HG02938 (cell line): Measurements from ENCODE around the gene EIF2S2.
A peak's percentile ranks its signal among the peaks of the same experiment; 100 is the strongest.
"Not testable (repeated sequence)": the region's sequence is repeated elsewhere in the genome, so short reads cannot be mapped to it uniquely, and the experiment has no call there.

Experiments used
- ATAC-seq: cut with Tn5 transposase; IDR thresholded peaks from one replicate; pipeline ENCODE4 v1.9.1; 2021; ENCODE audit warnings: mild to moderate bottlenecking, moderate library complexity; ENCODE audit not compliant: unreplicated experiment

EIF2S2 gene

GRCh38 chr20:34111702-34112599, at the start of gene EIF2S2:
EIF2S2 (minus strand) TSS chr20:34112243; CDS start chr20:34112110, 133 bp downstream.
- ATAC-seq, result peak; percentile 89

- ATAC-seq, result not testable (repeated sequence)
These were observed 45.7 kb upstream of the EIF2S2 start for GRCh38 chr20:34157697-34158096.

DNA sequence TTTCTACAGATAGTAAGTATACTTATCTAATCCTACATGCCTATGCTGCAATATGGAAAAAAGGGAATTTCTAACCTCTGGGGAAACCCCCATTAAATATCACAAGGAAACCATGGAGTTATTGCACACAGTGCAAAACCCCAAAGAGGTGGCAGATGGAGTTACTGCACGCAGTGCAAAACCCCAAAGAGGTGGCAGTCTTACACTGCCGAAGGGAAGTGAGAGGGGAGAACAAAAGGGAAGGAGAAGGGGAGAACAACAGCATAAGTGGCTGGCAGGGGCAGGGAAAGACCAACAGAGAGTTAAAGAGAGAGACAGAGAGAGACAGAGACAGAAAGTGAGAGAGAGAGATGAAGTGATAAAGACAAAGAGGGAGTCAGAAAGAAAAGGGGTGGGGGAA, 43.8 kb upstream of the EIF2S2 start:
- no peak for ATAC-seq

- ATAC-seq, result not testable (repeated sequence)
These were observed 41.1 kb upstream of the EIF2S2 start for GRCh38 chr20:34153169-34153568.

GRCh38 chr20:34152073-34152472, 40.0 kb upstream of the EIF2S2 start:
- not testable (repeated sequence) for ATAC-seq

DNA sequence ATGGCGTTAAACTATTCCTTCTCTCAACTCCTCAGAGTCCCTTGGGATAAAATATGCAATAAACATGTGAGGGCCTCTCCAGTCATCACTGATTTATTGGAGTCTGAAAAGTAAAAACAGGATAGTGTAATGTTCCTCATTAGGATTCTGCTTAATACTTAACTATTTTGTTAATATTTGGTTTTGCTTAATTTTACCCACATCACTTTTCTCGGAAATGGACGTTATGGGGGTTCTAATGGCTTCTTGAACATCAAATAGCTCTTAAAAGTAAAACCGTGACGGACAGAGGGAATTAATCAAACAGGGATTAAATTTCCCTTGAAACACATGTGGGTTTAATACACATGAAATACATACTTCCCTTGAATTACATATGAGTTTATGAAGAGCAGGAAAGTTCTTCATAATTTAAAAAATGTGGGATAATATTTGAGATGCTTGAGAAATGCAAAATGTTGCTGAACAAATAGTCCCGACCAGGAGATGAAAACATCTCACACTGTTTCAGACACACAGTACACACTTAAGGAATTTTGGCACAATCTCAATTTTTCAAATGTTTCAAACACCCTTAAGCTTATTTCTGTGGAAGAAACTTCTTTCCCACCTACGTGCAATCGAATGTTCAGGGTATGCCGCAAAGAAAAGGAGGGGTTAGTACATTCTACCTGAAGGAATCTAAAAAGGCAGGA, 38.4 kb upstream of the EIF2S2 start:
- ATAC-seq, result no peak

- no peak for ATAC-seq
These were observed 33.3 kb upstream of the EIF2S2 start for GRCh38 chr20:34145280-34145819.

GRCh38 chr20:34143951-34144350, 31.9 kb upstream of the EIF2S2 start:
- ATAC-seq, result no peak

DNA sequence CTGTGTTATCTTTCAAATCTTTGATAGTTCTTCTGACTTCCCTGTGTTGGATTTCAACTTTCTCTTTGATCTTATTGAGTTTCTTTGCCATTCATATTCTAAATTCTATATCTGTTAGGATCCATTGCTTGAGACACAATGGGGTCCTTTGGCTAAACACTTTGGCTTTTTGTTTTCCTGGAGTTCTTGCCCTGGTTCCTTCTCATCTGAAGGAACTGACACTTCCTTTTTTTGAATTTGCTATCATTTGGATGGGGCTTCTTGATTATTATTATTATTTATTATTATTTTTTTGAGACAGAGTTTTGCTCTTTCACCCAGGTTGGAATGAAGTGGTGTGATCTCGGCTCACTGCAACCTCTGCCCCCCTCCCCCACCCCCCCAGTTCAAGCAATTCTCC, 30.1 kb upstream of the EIF2S2 start:
- ATAC-seq, result no peak

DNA sequence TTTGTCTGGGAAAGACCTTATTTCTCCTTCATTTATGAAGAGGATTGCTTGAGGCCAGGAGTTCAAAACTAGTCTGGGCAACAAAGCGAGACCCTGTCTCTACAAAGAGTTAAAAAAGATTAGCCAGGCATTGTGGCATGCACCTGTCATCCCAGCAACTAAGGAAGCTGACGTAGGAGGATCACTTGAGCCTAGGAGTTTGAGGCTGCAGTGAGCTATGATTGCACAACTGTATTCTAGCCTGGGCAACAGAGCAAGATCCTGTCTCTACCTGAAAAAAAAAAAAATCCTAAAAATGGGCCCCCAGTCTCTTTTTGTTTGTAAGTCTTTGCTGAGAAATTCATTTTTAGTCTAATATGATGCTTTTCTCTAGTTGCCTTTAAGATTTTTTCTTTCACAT, 29.2 kb upstream of the EIF2S2 start:
- no peak for ATAC-seq

- not testable (repeated sequence) for ATAC-seq
These were observed 23.7 kb upstream of the EIF2S2 start for GRCh38 chr20:34135525-34136275.

DNA sequence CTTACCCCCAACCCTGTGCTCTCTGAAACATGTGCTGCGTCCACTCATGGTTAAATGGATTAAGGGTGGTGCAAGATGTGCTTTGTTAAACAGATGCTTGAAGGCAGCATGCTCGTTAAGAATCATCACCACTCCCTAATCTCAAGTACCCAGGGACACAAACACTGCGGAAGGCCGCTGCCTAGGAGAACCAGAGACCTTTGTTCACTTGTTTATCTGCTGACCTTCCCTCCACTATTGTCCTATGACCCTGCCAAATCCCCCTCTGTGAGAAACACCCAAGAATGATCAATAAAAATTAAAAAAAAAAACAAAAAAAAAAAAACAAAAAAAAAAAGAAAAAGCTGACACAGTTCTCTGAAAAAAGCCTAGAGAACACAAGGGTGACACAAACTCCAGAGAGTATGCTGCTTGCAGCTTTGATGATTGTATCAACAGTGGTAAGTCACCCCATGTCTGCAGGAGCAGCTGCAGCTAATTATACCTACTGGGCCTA, 21.4 kb upstream of the EIF2S2 start:
- ATAC-seq, result not testable (repeated sequence)

DNA sequence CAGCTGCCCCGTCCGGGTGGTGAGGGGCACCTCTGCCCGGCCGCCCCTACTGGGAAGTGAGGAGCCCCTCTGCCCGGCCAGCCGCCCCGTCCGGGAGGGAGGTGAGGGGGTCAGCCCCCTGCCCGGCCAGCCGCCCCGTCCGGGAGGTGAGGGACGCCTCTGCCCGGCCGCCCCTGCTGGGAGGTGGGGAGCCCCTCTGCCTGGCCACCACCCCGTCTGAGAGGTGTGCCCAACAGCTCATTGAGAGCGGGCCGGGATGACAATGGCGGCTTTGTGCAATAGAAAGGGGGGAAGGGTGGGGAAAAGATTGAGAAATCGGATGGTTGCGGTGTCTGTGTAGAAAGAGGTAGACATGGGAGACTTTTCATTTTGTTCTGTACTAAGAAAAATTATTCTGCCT, 20.9 kb upstream of the EIF2S2 start:
- not testable (repeated sequence) for ATAC-seq

DNA sequence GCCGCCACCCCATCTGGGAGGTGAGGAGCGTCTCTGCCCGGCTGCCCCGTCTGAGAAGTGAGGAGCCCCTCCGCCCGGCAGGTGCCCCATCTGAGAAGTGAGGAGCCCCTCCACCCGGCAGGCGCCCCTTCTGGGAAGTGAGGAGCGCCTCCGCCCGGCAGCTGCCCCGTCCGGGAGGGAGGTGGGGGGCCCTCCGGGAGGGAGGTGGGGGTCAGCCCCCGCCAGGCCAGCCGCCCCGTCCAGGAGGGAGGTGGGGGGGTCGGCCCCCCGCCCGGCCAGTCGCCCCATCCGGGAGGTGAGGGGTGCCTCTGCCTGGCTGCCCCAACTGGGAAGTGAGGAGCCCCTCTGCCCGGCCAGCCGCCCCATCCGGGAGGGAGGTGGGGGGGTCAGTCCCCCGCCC, 20.4 kb upstream of the EIF2S2 start:
- not testable (repeated sequence) for ATAC-seq

- no peak for ATAC-seq
These were observed 19.4 kb upstream of the EIF2S2 start for GRCh38 chr20:34131491-34131890.

DNA sequence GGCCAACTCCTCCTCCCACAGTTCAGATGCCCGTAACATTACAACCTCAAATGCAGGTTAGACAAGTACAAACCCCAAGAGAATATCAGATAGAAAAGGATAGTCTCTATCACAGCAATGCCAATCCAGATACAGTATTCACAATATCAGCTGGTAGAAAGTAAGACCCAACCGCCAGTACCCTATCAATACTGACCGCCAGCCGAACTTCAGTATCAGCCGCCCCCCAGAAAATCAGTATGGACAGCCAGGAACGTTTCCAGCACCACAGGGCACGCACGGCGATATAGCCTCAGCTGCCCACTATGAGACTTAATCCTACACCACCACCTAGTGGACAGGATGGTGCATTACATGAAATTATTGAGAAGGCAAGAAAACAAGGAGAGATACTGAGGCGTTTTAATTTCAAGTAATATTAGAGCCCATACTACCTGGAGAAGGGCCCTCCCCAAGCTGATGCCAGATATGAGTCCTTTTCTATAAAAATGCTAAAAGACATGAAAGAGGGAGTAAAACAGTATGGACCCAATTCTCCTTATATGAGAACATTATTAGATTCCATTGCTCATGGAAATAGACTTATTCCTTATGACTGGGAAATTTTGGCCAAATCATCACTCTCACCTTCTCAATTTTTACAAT, 17.6 kb upstream of the EIF2S2 start:
- ATAC-seq, result no peak

GRCh38 chr20:34127792-34128191, 15.7 kb upstream of the EIF2S2 start:
- ATAC-seq, result no peak

DNA sequence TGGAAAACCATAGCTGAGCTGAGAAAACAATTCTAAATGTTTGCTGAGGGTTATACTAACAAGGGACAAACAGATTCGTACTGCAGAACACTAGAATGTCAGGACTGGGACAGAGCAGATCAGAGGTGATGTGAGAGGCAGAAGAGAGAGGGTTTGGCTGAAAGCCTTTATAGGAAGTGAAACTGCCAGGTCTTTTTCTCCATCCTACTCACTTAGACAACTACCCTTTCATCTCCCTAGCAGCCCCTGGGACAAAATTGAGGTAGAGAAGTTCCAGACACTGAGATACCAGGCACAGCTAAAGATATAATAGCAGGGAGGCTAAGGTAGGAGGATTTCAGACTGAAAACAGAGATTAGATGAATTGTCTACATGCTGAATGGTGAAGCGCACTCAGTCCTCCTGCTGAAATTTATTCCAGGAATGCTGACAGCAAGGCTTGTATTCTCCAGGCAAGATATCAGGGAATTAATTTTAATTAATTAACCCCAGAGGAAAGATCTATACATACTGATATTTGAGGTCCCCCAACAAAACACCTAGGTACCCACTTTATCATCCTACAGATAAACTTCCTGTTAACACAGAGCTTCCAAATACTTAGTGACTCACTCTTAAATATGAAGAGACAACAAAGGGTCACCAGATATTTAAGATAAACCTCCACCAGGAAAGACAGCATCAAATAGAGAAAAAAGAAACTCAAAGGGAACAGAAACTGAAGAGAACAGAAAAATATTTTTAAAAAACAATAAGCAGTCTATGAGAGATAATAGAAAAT, 12.6 kb upstream of the EIF2S2 start:
- ATAC-seq, result no peak

DNA sequence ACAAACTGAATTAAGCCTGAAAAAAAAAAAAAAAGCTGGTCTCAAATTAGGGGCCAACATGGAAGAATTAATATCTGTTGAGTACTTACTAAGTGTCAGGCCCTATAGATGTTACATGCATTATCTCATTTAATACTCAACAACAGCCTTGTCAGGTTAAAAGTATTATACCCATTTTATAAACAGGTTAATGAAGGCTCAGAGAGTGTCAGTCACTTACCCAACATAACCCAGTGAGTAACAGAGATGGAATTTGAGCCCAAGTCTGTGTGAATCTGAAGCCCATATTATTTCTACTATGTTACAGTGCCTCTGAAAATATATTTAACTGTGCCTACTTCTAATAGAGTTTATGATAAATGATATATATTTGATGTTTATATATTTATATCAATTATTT, 11.3 kb upstream of the EIF2S2 start:
- no peak for ATAC-seq
